Chondrocyte (in vitro differentiated cells): Measurements from ENCODE around the gene GPER1. TPM values are rescaled to one million over a fixed set of nuclear protein-coding genes. Genes with fewer than 3 reads are reported as not detected.
A peak's percentile ranks its signal among the peaks of the same experiment; 100 is the strongest.
"Not testable (repeated sequence)": the region's sequence is repeated elsewhere in the genome, so short reads cannot be mapped to it uniquely, and the experiment has no call there.

ENCODE experiments used
- DNase-seq: peaks from one replicate; pipeline ENCODE4 v3.0.0; 2021; ENCODE audit warnings: mixed read lengths, low spot score
- H3K27ac Mint-ChIP-seq: one replicate; pipeline ENCODE4 v1.8.0; 2021; ENCODE audit warnings: mild to moderate bottlenecking, moderate library complexity, mixed read lengths; ENCODE audit not compliant: unreplicated experiment
- H3K27me3 Mint-ChIP-seq: 2 replicates; pipeline ENCODE4 v1.8.0; 2021; ENCODE audit warnings: low read depth, mixed read lengths
- H3K36me3 Mint-ChIP-seq: 2 replicates; pipeline ENCODE4 v1.8.0; 2021; ENCODE audit warnings: low read depth, mixed read lengths
- H3K4me1 Mint-ChIP-seq: 2 replicates; pipeline ENCODE4 v1.8.0; 2021; ENCODE audit warnings: low read depth, mild to moderate bottlenecking, mixed read lengths
- H3K4me3 Mint-ChIP-seq: one replicate; pipeline ENCODE4 v1.8.0; 2021; ENCODE audit warnings: mild to moderate bottlenecking, moderate library complexity, mixed read lengths; ENCODE audit not compliant: unreplicated experiment
- H3K9me3 Mint-ChIP-seq: 2 replicates; pipeline ENCODE4 v1.8.0; 2021; ENCODE audit warnings: low read depth, mixed read lengths
- total RNA-seq: library from RNA; stranded (reverse); gene quantifications from 3 replicates; pipeline ENCODE4 v1.2.1, GENCODE V29; 2021
- TF ChIP-seq, protein P1 (sequence below): fragments of 200-600 bp; sonication (generic); IDR thresholded peaks from 2 replicates; pipeline ENCODE4 v1.5.0; 2021; ENCODE audit warnings: antibody characterized with exemption, mild to moderate bottlenecking, moderate library complexity

The GPER1 gene
- total RNA-seq, 1 donor from 2014 or later = 9.9 TPM

DNA sequence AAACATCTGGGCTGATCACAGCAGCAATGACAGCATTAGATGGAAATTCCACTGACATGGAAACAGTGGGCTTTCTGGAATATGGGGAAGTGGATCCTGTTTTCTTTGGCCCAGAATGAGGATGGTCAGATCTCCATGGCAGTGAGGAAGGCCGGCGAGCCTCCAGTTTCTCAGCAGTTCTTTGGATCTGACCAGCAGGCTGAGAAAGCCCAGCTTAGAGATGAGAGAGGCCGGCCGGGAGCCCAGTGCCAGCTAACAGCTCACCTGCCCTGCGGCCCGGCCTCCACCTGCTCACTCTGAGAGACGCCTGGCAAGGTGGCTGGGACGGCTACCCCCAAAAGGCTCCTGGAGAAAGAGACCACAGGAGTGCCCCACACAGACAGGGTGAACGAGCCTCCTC, 24.2 kb downstream of the GPER1 start:
- no peaks in the 10 kb centered on the region for H3K9me3 Mint-ChIP-seq
- no peaks in the 10 kb centered on the region for H3K36me3 Mint-ChIP-seq
- DNase-seq = peak; percentile 84
- peaks cover 14% of the 10 kb centered on the region for H3K4me1 Mint-ChIP-seq
- TF ChIP-seq, protein P1, sequence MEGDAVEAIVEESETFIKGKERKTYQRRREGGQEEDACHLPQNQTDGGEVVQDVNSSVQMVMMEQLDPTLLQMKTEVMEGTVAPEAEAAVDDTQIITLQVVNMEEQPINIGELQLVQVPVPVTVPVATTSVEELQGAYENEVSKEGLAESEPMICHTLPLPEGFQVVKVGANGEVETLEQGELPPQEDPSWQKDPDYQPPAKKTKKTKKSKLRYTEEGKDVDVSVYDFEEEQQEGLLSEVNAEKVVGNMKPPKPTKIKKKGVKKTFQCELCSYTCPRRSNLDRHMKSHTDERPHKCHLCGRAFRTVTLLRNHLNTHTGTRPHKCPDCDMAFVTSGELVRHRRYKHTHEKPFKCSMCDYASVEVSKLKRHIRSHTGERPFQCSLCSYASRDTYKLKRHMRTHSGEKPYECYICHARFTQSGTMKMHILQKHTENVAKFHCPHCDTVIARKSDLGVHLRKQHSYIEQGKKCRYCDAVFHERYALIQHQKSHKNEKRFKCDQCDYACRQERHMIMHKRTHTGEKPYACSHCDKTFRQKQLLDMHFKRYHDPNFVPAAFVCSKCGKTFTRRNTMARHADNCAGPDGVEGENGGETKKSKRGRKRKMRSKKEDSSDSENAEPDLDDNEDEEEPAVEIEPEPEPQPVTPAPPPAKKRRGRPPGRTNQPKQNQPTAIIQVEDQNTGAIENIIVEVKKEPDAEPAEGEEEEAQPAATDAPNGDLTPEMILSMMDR = no peak
- H3K27me3 Mint-ChIP-seq = no peaks in the 10 kb centered on the region
- peak overlapping the region; percentile 76 for H3K27ac Mint-ChIP-seq
- H3K4me3 Mint-ChIP-seq = no peak overlapping the region

DNA sequence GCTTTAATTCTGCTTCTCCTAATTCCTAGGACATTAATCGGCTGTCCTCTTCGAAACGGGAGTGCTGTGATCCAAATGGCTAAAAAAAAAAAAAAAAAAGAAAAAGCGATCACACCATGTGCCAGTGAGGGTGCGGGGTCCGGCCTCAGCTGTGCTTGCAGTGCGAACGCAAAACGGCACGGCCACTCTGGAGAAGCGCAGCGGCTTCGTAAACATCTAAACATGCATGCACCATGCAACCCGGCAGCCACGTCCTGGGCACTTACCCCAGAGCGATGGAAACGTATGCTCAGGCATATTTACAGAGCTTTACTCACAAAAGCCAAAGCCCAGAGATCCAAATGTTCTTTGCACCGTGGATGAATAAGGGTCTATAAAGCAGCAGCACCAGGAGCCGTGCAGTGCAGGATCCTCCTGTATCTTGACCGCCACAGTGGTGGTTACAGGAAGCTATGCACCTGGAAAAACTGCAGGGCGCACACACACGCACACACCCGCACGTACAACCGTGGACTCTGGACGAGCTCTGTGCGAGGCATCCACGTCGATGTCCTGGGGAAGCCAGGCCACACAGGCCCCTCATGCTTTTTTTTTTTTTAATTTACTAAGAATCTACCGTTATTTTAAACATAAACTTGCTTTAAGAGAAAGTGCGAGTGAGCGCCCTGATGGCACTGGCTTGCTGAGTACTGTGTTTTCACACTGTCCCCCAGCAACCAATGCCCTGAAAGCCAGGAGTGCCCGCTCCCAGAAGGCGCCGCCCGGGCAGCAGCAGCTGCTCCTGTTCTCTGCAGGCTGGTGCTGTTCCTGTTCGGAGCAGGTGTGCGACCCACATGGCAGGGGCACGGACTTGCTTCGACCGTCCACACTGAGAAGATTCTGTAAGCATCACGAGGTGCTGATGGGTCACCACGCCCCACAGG, 25.0 kb downstream of the GPER1 start:
- H3K4me1 Mint-ChIP-seq = peaks cover 14% of the 10 kb centered on the region
- TF ChIP-seq, protein P1 = no peak
- DNase-seq = peak; percentile 63
- H3K27ac Mint-ChIP-seq = peak overlapping the region; percentile 2
- peaks cover 2% of the 10 kb centered on the region for H3K36me3 Mint-ChIP-seq
- no peaks in the 10 kb centered on the region for H3K27me3 Mint-ChIP-seq
- no peak overlapping the region for H3K4me3 Mint-ChIP-seq
- no peaks in the 10 kb centered on the region for H3K9me3 Mint-ChIP-seq

DNA sequence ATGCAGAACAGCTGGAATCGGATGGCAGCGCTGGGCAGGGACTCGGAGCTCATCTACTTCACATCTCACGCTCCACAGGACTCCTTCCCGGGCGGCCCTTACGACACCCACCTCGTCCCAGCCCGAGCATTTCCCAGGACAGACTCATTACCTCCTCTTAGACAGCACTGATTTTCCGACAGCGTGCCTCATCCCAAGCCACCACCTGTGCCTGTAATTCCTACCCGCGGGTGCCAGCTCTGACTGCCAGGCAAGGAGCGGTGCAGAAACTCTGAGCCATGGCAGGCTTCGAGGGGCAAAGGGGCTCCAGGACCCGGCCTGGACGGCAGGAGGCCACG, 25.6 kb downstream of the GPER1 start:
- H3K27ac Mint-ChIP-seq = peak overlapping the region; percentile 2
- no peaks in the 10 kb centered on the region for H3K9me3 Mint-ChIP-seq
- TF ChIP-seq, protein P1 = no peak
- H3K4me3 Mint-ChIP-seq = no peak overlapping the region
- H3K36me3 Mint-ChIP-seq = peaks cover 2% of the 10 kb centered on the region
- DNase-seq = peak; percentile 65
- H3K4me1 Mint-ChIP-seq = peaks cover 14% of the 10 kb centered on the region
- H3K27me3 Mint-ChIP-seq = no peaks in the 10 kb centered on the region

DNA sequence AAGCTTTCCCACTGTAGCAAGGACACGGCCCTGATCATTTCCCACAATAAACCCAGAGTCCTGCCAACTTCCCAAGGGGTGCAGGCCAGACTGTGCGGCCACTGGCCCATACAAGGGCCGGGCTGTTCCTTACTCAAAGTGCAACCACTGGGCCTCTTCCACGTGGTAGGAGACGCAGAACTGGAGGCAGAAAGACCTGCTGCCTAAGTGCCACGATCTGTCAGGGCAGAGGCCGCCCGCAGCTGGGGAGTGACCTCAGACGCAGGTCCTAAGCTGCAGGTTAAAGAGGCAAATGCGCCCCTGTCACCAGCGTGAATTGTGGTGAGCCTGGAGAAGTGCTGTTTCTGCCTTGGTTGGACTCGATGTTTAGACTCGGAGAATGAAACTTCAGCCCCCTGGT, 26.2 kb downstream of the GPER1 start:
- Mint-ChIP-seq H3K27ac (no peak overlapping the region), H3K4me3 (no peak overlapping the region), H3K4me1 (peaks cover 14% of the 10 kb centered on the region), H3K36me3 (peaks cover 2% of the 10 kb centered on the region), H3K27me3 (no peaks in the 10 kb centered on the region), H3K9me3 (no peaks in the 10 kb centered on the region)
- TF ChIP-seq, protein P1 = no peak
- DNase-seq = no peak

DNA sequence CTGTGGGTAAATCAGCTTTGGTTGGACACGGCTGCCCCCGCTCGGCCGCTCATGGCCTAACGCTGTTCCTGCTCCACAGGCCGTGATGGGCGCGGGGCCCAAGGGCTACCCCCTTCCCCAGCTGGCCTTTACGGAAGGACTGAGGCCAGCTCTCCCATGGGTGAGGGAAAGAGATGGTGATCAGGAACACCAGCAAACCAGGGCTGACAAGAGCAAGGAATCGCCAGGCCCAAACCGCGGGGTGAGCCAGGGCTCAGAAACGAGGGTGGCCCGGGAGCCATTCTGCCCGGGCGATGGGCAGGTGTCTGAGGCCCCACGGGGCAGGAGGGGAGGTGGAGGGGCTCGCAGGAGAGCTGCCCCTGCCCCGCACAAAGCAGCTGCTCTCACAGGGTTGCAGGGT, 26.6 kb downstream of the GPER1 start:
- peaks cover 14% of the 10 kb centered on the region for H3K4me1 Mint-ChIP-seq
- no peaks in the 10 kb centered on the region for H3K9me3 Mint-ChIP-seq
- H3K36me3 Mint-ChIP-seq = peaks cover 2% of the 10 kb centered on the region
- TF ChIP-seq, protein P1 = no peak
- H3K27ac Mint-ChIP-seq = no peak overlapping the region
- no peaks in the 10 kb centered on the region for H3K27me3 Mint-ChIP-seq
- no peak overlapping the region for H3K4me3 Mint-ChIP-seq
- peak; percentile 75 for DNase-seq

DNA sequence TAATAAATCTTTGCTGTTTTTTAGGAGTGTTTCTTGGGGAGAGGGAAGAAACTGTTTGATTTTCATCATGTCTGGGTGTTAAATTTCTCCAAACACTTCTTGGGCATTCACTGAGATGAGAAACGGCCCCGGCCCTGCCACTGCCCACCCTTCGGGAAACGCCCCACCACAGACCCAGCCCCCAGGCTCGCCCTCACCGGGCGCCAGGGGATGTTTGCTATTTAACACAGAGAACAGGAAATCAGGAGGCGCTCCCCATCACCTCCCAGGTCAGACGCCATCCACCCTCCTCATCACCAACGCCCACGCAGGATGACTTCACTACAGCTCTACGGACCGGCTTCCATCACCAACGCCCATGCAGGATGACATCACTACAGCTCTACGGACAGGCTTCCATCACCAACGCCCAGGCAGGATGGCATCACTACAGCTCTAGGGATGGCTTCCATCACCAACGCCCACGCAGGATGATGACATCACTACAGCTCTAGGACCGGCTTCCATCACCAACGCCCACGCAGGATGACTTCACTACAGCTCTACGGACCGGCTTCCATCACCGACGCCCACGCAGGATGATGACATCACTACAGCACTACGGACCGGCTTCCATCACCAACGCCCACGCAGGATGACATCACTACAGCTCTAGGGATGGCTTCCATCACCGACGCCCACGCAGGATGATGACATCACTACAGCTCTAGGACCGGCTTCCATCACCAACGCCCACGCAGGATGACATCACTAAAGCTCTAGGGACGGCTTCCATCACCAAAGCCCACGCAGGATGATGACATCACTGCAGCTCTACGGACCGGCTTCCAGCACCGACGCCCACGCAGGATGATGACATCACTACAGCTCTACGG, 27.5 kb downstream of the GPER1 start:
- peaks cover 14% of the 10 kb centered on the region for H3K4me1 Mint-ChIP-seq
- not testable (repeated sequence) for H3K27me3 Mint-ChIP-seq, H3K9me3 Mint-ChIP-seq, H3K36me3 Mint-ChIP-seq, H3K27ac Mint-ChIP-seq, H3K4me3 Mint-ChIP-seq
- peak; percentile 54 for DNase-seq

DNA sequence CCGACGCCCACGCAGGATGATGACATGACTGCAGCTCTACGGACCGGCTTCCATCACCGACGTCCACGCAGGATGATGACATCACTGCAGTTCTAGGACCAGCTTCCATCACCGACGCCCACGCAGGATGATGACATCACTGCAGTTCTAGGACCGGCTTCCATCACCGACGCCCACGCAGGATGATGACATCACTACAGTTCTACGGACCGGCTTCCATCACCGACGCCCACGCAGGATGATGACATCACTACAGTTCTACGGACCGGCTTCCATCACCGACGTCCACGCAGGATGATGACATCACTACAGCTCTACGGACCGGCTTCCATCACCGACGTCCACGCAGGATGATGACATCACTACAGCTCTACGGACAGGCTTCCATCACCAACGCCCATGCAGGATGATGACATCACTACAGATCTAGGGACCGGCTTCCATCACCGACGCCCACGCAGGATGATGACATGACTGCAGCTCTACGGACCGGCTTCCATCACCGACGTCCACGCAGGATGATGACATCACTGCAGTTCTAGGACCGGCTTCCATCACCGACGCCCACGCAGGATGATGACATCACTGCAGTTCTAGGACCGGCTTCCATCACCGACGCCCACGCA, 28.6 kb downstream of the GPER1 start:
- H3K9me3 Mint-ChIP-seq, H3K27ac Mint-ChIP-seq, H3K27me3 Mint-ChIP-seq, H3K4me3 Mint-ChIP-seq, H3K36me3 Mint-ChIP-seq: not testable (repeated sequence)
- peak; percentile 26 for DNase-seq
- peaks cover 23% of the 10 kb centered on the region for H3K4me1 Mint-ChIP-seq
